HG03135 (cell line): ENCODE results near the gene ADGRL3.

Experiments
- ATAC-seq: cut with Tn5 transposase; IDR thresholded peaks from one replicate; pipeline ENCODE4 v1.9.1; 2021; ENCODE audit warnings: mild to moderate bottlenecking, moderate library complexity; ENCODE audit not compliant: unreplicated experiment

The ADGRL3 gene

DNA sequence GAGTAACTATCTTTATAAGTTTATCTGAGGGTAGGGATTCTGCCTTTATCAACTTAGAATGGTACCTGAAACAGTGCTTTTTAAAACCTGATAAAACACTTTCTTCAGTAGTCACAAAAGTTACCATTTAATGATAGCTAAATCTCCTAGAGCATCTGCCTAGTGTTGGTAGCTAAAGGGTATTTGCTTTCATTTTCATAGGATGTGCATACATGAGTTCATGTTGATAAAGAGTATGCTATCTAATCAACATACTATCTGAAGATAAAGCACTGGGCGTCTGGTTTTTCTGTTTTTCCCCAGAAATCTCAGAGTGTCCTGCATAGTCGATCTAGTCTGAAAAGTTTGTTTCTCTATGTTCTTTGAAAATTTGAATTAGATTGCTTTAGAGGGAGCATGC lies 75.1 kb downstream of the ADGRL3 start:
- no peak for ATAC-seq

DNA sequence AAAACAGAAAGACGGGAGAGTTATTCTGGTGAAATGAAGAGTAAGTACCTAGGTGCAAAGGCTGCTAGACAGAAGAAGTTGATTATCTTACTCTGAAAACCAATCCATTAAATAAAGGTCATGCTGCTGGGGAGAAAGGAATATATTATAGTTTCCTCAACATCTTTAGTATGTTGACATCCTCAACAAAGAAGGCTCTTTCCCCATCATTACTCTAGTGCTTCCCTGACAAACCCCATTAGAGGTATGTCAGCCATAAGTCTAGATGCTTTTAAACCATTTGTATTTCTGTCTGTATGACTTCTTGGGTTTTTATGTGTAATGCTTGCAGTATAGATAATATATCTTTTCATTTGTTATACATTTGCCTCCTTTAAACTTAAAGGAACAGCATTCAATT lies 75.9 kb downstream of the ADGRL3 start:
- ATAC-seq = no peak

DNA sequence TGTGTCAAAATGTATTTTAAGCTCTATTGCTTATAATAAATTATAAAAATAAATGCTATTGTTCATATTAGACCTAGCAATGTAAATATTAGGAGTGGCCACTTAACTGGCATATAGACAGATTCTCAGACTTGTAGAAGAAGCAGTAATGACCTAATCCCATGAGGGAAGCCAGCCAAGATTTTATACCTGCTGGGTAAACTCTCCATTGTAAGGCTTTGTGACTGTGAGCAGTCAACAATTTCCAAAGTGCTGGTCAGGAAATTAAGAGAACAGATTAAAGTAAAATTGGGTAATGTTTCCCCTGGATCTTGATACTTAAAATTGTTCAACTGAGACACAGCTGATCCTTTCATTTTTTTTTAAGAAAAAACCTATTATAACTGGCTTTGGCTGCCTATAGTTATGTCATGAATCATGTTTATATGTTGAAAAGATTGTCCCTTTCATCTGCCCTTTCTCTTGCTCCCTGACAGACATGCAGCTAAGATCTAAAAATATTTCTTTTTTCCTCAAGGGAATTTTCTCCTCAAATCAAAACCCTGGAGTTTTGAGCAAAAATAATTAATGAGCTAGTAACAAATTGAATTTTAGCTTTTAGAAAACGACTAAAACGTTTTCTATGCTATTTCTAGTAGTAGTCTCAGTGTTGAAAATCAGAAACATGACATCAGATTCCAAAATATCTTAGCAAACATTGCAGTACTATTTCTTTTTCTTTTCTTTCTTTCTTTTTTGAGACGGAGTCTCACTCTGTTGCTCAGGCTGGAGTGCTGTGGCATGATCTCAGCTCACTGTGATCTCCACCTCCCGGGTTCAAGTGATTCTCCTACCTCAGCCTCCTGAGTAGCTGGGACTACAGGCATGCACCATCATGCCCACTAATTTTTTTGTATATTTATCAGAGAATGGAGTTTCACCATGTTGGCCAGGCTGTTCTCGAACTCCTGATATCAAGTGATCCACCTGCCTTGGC lies 77.9 kb downstream of the ADGRL3 start:
- no peak for ATAC-seq

DNA sequence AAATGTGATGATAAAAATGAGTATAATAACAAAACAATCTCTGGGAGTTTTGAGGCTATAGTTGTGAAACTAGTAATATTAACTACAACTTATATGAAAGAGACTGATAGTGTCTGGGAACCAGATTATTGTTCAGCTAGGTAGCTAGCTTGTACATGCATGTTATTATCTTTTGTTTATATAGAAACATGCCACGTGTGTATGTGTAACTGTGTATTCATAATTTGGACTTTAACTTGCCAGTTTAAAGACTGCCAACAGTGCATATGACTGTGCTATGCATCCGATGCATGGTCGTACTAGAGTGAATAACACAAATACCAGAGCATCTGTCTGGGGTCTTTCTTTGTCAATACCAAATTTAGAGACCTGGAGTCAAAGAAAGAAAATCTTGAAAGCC lies 92.2 kb downstream of the ADGRL3 start:
- no peak for ATAC-seq

DNA sequence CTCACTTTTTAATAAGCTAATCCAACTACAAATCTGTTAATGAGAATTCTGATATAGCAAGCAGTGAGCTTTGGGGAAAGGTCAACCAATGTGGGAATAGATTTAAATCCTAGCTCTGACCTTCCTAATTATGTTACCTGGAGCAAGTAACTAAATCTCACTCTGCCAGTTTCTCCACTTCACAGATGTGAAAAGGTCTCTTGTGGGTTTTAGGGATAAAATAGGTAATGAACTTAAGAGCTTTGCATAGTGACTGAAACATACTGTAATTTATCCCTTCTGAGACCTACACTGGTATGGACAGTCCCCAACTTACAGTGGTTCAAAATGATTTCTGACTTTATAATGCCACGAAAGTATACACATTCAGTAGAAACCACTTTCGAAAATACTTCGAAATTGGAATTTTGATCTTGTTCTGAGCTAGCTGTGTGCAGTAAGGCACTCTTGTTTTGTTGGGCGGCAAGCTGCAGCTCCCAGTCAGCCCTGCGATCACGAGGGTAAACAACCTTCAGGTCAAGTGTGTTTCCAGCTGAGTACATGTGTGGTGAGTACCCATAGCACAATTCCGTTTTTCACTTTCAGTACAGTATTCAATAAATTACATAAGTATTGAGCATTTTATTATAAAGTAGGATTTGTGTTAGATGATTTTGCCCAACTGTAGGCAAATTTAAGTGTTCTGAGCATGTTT lies 93.7 kb downstream of the ADGRL3 start:
- no peak for ATAC-seq

DNA sequence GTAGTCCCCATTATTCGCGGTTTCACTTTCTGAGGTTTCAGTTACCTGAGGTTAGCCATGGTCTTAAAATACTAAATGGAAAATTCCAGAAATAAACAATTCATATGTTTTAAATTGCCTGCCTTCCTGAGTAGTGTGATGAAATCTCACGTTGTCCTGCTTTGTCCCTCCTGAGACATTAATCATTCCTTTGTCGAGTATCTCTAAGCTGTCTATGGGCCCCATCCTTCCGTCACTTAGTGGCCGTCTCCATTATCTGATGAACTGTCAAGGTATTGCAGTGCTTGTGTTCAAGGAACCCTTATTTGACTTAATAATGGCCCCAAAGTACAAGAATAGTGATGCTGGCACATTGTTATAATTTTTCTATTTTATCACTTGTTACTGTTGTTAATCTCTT lies 94.8 kb downstream of the ADGRL3 start:
- no peak for ATAC-seq

DNA sequence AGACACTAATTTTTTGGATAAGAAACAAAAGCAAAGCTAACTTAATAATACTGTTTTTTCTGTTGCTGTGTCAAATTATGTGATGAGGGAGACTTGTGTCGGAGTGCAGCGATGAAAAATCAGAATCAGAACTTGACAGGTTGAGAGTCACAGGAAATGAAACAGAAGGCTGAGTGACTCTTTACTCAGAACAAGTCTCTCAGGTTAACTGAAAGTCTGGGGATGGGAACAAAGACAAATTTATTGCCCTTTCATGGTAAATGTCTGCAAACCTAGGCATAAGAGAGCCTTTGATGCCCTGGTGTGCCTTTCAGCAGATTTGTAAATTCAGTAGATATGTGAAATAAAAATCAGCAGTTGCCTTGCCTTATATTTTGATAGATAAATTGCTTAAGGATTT lies 96.0 kb downstream of the ADGRL3 start:
- no peak for ATAC-seq

DNA sequence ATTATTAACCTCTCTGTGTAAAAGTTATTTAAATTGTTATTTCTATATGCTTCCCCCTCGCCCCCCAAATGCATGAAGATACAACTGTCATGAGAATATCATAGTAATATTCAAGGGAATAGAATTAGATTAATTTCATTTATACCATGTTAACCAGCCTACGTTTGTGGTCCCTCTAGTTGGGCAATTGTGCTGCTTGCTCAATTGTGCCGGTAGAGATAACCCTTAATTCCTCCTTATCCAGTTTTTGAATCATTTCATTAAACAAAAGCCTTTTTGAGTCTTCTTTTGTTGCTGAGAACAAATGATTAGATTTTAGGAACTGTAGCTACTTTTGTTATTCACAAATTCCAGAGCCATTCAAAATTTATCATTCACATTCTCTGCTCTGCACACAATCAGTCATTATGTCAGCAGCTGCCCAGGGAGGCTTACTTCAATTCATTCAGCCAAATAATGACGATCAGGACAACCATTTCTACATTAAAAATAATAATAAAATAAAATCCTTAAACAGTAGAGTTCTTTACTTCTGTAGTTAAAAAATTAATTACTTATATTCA lies 98.1 kb downstream of the ADGRL3 start:
- ATAC-seq = no peak

DNA sequence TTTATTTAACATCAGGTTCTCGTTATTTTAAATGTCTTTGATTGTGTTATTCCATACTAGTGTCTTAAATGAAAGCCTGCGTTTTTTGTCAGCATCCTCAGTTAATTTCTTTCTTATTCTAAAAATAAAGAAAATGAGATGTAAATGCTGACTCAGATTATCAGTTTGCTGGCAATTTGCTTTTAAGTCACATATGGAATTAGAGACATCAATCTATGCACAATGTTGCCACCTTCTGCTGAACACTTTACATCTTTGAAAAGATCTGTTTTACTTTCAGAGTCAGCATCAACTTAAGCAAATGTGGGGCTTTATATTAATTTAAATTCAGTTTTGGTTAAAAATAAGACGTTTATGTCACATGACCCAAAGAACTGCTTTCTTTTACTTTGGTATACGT lies 99.2 kb downstream of the ADGRL3 start:
- no peak for ATAC-seq

DNA sequence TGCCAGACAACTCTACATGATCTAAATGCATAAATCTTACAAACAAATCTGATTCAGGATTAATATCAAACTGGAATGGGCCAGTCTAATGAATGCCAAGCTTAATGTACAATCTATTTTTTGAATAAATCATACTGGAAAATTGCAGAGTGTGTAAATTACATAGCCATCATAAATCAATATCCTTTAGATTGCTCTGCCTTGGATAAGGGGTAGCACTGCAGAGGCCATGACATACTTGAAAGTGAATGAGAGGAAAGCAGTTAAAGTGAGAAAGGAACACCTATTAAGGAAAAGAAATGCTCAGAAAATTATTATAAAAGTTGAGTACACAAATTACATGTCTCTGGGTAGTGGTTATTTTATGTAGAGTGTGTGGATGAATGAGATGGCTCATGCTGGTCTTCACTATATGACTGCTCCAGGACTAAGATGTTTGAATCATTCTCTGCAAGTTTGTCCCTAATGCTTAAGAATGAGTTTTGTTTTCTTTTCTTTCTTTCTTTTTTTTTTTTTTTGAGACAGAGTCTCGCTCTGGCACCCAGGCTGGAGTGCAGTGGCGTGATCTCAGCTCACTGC lies 100.2 kb downstream of the ADGRL3 start:
- ATAC-seq = no peak

DNA sequence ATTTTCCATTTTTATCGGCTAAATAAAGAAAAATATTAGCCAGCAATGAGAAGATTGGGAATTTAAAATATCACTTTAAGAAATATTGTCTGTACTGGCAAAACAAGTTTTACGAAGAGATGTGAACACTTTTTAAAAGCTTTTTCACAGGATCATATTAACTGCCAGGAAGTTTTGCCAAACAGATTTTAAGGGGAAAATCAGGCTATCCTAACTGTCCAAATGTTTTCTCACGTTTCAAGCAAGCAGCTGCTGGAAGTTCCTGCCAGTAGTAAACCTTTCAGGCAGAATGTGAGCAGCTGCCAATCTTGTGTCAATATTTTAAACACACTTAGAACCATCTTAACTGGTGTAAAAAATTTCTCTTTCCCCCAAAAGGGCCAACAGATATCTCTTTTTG lies 101.1 kb downstream of the ADGRL3 start:
- no peak for ATAC-seq

DNA sequence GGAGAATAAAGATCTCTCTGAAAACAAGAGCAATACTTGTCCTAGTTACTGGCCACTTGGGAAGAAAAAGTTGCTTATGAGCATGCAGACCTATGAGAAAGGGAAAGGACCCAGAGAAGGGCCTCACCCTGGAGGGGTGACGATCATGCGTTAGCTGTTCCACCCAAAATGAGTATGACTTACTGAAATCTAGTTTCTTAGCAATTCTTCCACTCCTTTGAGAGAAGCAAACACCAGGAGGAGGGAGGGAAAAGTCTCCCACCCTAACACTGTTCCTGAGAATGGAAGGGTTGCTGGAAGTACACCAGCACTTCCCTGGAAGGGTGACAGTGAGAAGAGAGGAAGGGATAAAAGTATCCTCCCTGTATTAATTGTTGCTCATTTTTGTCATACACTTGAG lies 107.9 kb downstream of the ADGRL3 start:
- ATAC-seq = no peak

DNA sequence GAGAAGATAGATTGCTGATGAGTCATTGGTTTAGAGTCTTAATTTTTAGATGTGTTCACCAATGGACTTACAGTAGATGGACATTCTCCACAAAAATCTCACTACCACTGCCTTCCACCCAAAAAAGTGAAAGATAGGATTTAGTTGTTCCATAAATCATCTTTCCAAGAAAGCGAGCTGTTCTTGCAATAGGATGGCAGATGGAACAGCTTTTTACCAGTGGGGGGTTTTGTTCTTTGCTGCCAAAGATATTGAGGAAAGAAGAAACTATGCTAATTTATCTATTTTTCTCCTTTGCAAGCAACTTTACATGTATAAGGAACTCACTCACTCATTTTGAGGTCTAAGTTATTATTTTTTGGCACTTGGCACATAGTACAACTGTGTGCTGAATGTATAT lies 109.5 kb downstream of the ADGRL3 start:
- ATAC-seq = no peak

DNA sequence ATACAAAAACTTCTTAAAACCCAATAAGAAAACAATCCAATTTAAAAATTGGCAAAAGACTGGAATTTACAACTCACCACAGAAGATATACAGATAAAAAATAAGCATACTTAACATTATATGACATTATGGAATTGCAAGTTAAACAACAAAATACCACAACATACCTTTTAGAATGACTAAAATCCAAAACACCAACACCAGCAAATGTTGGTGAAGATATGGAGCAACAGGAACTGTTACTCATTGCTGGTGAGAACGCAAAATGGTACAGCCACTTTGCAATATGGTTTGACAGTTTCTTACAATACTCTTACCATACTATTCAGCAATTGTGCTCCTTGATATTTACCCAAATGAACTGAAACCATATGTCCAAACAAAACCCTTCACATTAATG lies 112.4 kb downstream of the ADGRL3 start:
- ATAC-seq = no peak

DNA sequence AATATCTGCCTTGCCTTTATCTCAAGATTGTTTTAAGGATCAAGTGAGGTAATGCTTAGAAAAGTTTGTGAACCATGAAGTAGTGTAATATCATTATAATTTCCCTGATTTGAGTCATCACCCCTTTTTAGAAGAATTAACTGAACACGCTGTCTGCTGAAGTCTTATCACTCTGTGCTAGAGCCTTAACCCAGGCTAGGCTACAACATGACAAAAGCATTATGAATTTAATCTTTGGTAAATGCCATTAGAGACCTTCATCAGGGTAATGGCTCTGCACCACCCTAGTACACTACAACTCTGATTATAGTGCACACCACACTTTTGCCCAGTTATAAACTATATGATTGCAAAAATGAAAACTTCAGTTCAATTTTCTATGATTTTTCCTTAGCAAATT lies 118.3 kb downstream of the ADGRL3 start:
- ATAC-seq = no peak

DNA sequence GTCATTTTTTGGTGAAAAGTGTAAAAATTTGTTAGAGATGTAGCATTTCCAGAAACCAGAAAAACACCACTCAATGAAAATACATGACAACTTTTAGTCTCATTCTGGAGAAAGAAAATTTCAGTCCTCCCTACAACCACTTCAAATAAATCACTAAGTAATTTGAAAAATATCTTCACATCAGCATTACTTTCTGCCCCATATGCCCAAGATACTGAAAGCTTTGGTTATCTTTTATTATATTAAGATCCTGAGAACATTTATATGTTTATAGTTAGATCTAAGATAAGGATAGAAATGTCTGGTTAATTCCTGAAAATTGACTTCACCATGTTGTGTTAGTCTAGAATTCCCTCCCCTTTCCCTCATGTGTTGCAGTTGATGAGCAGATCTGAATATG lies 119.0 kb downstream of the ADGRL3 start:
- ATAC-seq = no peak

DNA sequence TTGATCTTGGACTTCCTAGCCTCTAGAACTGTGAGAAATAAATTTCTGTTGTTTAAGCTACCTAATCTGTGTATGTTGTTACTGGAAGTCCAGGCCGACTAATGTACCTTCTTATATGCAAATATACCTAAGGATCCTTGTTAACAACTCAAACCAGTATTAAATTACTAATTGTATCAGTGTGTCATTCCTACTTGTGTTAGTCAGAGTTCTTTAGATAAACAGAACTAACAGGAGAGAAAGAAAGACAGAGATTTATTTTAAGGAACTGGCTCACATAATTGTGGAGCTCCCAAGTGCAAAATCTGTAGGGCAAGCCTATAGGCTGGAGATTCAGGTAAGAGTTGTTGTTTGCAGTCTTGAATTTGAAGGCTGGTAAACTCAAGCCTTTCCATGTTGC lies 120.0 kb downstream of the ADGRL3 start:
- no peak for ATAC-seq

DNA sequence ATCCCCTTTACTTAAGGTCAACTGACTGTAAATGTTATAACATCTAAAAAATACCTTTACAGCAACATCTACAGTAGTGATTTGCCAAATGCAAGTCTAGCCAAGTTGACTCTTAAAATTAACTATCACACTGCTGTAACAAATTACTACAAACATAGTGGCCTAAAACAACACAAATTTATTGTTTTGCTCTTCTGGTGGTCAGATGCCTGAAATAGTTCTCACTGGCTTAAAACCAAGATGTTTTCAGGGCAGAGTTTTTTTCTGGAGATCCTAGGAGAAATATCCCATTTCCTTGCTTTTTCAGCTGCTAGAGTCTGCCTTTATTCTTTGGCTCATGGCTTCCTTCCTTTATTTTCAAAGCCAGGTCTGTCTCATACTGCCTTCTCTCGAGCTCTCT lies 120.5 kb downstream of the ADGRL3 start:
- ATAC-seq = no peak

DNA sequence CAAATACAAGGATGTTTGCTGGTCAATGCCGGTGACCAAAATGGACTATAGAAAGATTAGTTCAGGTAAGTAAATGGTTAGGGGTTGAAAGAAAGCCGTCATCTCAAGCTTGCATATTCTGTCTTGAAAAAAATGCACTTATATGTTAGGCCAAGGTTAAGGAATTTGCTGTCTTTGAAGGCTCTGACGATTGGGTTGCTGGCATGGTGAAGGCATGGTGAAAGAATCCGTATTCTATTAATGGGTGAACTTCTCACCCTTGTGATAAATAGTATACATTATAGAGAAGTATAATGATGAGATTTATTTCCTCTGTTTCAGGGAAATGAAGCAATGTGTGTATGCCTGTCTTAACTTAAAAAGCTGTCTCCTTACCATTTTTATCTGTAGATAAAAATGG lies 132.6 kb downstream of the ADGRL3 start:
- no peak for ATAC-seq

DNA sequence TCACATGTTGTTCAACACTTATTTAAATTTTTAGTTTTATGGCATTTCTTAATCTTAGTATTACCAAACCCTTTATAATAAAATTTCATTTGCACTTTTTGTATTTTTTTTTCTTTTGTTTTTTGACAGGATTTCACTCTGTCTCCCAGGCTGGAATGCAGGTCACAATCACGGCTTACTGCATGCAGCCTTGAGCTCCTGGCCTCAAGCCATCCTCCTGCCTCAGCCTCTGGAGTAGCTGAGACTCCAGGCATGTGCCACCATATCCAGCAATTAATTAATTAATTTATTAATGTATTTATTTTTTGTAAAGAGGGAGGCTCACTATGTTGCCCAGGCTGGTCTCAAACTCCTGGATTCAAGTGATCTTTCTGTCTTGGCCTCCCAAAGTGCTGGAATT lies 133.4 kb downstream of the ADGRL3 start:
- ATAC-seq = no peak

DNA sequence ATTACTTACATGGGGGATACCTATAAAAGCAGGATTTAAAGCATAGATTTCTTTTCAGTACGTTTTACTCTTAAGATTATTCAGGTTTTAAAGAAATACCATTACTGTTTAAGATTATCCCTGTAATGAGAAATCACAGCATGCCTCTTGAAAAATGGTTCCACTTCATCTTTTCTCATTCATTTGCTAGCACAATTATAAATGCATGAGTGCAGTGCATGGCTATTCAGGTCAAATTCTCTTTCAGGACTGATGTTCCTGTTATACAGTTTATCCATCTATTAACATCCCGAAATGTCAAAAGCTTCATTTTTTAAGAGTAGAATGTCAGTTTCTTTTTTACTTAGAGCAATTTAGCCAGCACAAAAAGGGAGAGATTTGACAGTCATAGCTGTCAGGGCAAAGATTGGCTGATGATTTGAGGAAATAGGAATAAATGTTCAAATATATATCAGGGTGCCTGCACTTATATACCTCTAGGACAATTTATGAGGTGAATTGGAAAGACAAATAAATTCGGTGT lies 135.2 kb downstream of the ADGRL3 start:
- ATAC-seq = no peak
